ENCODE measurements around the gene SMARCB1. TPM values are rescaled to one million over a fixed set of nuclear protein-coding genes. Genes with fewer than 3 reads are reported as not detected.

SMARCB1 gene
- total and polyA plus RNA-seq, 2 of the 4 experiments (the other 2 are of a cell fraction) = 110 to 159 TPM

DNA sequence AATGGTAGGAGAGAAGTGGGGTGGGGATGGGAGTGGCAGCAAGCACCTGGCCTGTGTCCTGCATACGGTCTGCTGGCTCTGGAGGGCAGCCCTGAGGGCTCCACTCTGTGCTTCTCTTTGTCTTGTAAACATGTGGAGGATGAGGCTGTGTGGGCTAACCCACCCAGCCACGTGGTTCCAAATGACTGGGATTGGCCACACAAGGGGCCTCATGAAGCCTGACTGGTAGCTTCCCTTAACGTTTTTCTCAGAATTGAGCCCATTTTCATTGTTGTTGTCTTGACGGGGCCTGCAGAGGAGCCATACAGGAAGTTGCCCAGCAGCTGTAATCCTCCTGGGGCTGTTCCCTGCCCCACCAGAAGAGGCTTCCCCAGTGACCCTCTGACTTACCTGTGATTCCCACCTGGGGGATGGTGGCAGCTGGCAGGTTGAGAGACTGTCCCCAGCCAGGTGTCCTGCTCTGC is 34.0 kb downstream of the SMARCB1 start:
- Histone ChIP-seq H3K14ac (replicated peaks; ENCODE audit: low read depth, low read length) (no peak overlapping the region), H2AFZ (replicated peaks; ENCODE audit: low read length, poor library complexity) (no peak overlapping the region), H3K9me3 (ENCODE audit: control insufficient read depth, insufficient read depth, low read length) (no peaks in the 10 kb centered on the region), H3K79me1 (ENCODE audit: low read depth in 1 of 2, low read length in 2 of 2) (peaks cover 0 to 19% of the 10 kb centered on the region in 2 experiments; a peak in 2 of 4 replicates), H3K27me3 (ENCODE audit: control insufficient read depth, insufficient read depth, low read length) (no peaks in the 10 kb centered on the region), H2BK5ac (ENCODE audit: low read depth, low read length, poor library complexity, severe bottlenecking) (no peak overlapping the region), H3K4me1 (ENCODE audit: control insufficient read depth, insufficient read depth, low read length) (no peaks in the 10 kb centered on the region; the same call in 1 of the 2 replicates), H4K20me1 (ENCODE audit: insufficient read depth, low read length) (peaks cover 6% of the 10 kb centered on the region; the same call in 1 of the 2 replicates), H3K56ac (ENCODE audit: extremely low read depth, insufficient read depth, low read length) (no peak overlapping the region), H3K23ac (ENCODE audit: low read depth, low read length) (no peak overlapping the region), H4K8ac (ENCODE audit: low read depth in 2 of 2, low read length in 2 of 2) (no peak overlapping the region), H3K36me3 (ENCODE audit: control insufficient read depth, insufficient read depth, low read length) (peaks cover 75% of the 10 kb centered on the region), H3K27ac (ENCODE audit: insufficient read depth, low read length) (no peak overlapping the region), H3K9me1 (ENCODE audit: insufficient read depth, low read length) (peaks cover 11% of the 10 kb centered on the region; the same call in 1 of the 2 replicates), H3K4me2 (ENCODE audit: low read depth, low read length) (no peak overlapping the region), H3K4ac (ENCODE audit: low read depth, low read length) (no peak overlapping the region), H2BK15ac (ENCODE audit: low read depth, low read length) (no peak overlapping the region), H3K18ac (ENCODE audit: low read depth, low read length) (no peak overlapping the region), H2BK120ac (ENCODE audit: low read depth, low read length) (no peak overlapping the region), H2BK20ac (ENCODE audit: low read depth, low read length) (no peak overlapping the region), H3K9ac (ENCODE audit: low read depth, low read length) (no peak overlapping the region), H2AK5ac (ENCODE audit: low read depth, low read length) (no peak overlapping the region), H2AK9ac (replicated peaks; ENCODE audit: low read depth, low read length, poor library complexity) (no peak overlapping the region), H3K4me3 (ENCODE audit: insufficient read depth, low read depth, low read length) (no peak overlapping the region), H4K91ac (ENCODE audit: insufficient read depth, low read depth, low read length) (no peak overlapping the region), H4K5ac (ENCODE audit: low read depth, low read length) (no peak overlapping the region)
- TF ChIP-seq, protein P1, sequence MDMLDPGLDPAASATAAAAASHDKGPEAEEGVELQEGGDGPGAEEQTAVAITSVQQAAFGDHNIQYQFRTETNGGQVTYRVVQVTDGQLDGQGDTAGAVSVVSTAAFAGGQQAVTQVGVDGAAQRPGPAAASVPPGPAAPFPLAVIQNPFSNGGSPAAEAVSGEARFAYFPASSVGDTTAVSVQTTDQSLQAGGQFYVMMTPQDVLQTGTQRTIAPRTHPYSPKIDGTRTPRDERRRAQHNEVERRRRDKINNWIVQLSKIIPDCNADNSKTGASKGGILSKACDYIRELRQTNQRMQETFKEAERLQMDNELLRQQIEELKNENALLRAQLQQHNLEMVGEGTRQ (IDR thresholded peaks at IDR 0.05; ENCODE audit: low read depth, low read length) = no peak
- POLR2A ChIA-PET (ENCODE audit: unreplicated experiment) = no interaction called here
- ATAC-seq (ENCODE audit: low read depth) (no peak), DNase-seq (no peak)
- intact Hi-C loops (cut with micrococcal nuclease) (no loop called here), dilution Hi-C loops (cut with HindIII; ENCODE audit: low sequenced_read_pairs, unreplicated experiment) (no loop called here), in situ Hi-C loops (cut with MboI; ENCODE audit: low sequenced_read_pairs) (no loop called here)
- WGBS, 2 experiments (ENCODE audit: extremely low coverage in 2 of 2, insufficient read length in 1 of 2) = 20% methylated on average over 1 of the region's 4 CpGs; no CpG with 5 or more reads in 1 of the 2 experiments
- CTCF ChIA-PET = no interaction called here
- no TSS peak for BruUV-seq (replicated peaks)
